Measurements from ENCODE around the gene SFXN1. TPM values are rescaled to one million over a fixed set of nuclear protein-coding genes. Genes with fewer than 3 reads are reported as not detected.
A peak's percentile ranks its signal among the peaks of the same experiment; 100 is the strongest.

SFXN1 gene
- total and polyA plus RNA-seq, 9 of the 15 experiments (the other 6 are each of a cell fraction or from before 2014, with no cell fraction given): 31.8 to 261 (median 113) TPM

GRCh38 chr5:175464074-175464941 is 14.1 kb upstream of the SFXN1 start:
- FAIRE-seq (peak; percentile 95), DNase-seq (ENCODE audit: extremely low read depth in 1 of 4, low spot score in 3 of 4) (peak; percentile 45 to 59 (median 56)), ATAC-seq (peak; percentile 97)
- H3K4me3 ChIP-seq: no peak overlapping the region
- H3K4me2 ChIP-seq (ENCODE audit: insufficient read depth, low read length): no peak overlapping the region
- in situ Hi-C loops (cut with MboI): no loop called here
- H3K79me2 ChIP-seq (ENCODE audit: control insufficient read depth, insufficient read depth, low read length): no peaks in the 10 kb centered on the region
- TF ChIP-seq BACH1 (tag; IDR thresholded peaks at IDR 0.05) (no peak), CEBPB (tag; IDR thresholded peaks at IDR 0.05) (peak; percentile 96), ZNF282 (CRISPR knock-in tag; IDR thresholded peaks at IDR 0.05) (0 out of 2 replicates have a peak, but pooled peaks have one; percentile 40), CTCF (IDR thresholded peaks at IDR 0.05 in 2 of 3, conservative IDR thresholded peaks at IDR 0.05 in 1 of 3; ENCODE audit: insufficient read depth in 2 of 3, low read depth in 1 of 3, low read length in 3 of 3) (peak; percentile 56 to 75 (median 67)), CC2D1A (IDR thresholded peaks at IDR 0.05) (no peak), SMC3 (conservative IDR thresholded peaks at IDR 0.05; ENCODE audit: insufficient read depth, low read depth, low read length) (0 out of 2 replicates have a peak, but pooled peaks have one; percentile 19), ATF4 (CRISPR knock-in tag; IDR thresholded peaks at IDR 0.05) (no peak), CEBPG (CRISPR knock-in tag; IDR thresholded peaks at IDR 0.05) (0 out of 2 replicates have a peak, but pooled peaks have one; percentile 60), CEBPG (tag; conservative IDR thresholded peaks at IDR 0.05 in 1 of 2, IDR thresholded peaks at IDR 0.05 in 1 of 2) (peak; percentile 73 to 98), SMARCA5 (IDR thresholded peaks at IDR 0.05) (no peak), ZNF316 (IDR thresholded peaks at IDR 0.05) (no peak)
- POLR2A ChIA-PET: interaction anchor here (0.5 to 1.4 kb wide), 4 partner anchors 12 to 52 kb away, joined by 3 to 6 read pairs (median 4); partner anchors contain the start of gene SFXN1
- no peak overlapping the region for H2AFZ ChIP-seq (ENCODE audit: low read depth, low read length)
- H3K9ac ChIP-seq (ENCODE audit: insufficient read depth in 1 of 2, low read depth in 2 of 2, low read length in 2 of 2): no peak overlapping the region
- H3K36me3 ChIP-seq (ENCODE audit: control insufficient read depth, insufficient read depth, low read length): no peaks in the 10 kb centered on the region
- H3K9me3 ChIP-seq (replicated peaks; ENCODE audit: control insufficient read depth, insufficient read depth, low read depth, low read length): no peaks in the 10 kb centered on the region
- BruUV-seq (replicated peaks): no TSS peak
- peaks cover 16 to 41% of the 10 kb centered on the region in 2 experiments for H3K27me3 ChIP-seq (ENCODE audit: control insufficient read depth in 2 of 2, insufficient read depth in 2 of 2, low read length in 2 of 2)
- H3K9me1 ChIP-seq (ENCODE audit: control insufficient read depth, insufficient read depth, low read length): no peaks in the 10 kb centered on the region
- no peaks in the 10 kb centered on the region for H3K4me1 ChIP-seq (replicated peaks in 1 of 2; ENCODE audit: control insufficient read depth in 2 of 2, insufficient read depth in 2 of 2, low read length in 2 of 2)
- WGBS (ENCODE audit: insufficient coverage, low coverage, missing lambda C conversion rate): 8% methylated on average over 11 of the region's 11 CpGs
- H3K27ac ChIP-seq (ENCODE audit: extremely low read depth, low read depth, low read length): no peak overlapping the region
- H4K20me1 ChIP-seq (replicated peaks; ENCODE audit: control insufficient read depth, insufficient read depth, low read length): no peaks in the 10 kb centered on the region
- CTCF ChIA-PET (ENCODE audit: low intra/inter-chr PET ratio): no interaction called here
- intact Hi-C loops (cut with micrococcal nuclease): loop anchor here (5.0 kb wide), 1 partner anchor 512 kb away; no protein-coding TSS in a partner anchor

Data from K562 (cell line).